ENCODE data around the gene OVOL2.

The OVOL2 gene

GRCh38 chr20:18019068-18019467 lies 38.6 kb downstream of the OVOL2 start:
- Histone ChIP-seq H2BK120ac (ENCODE audit: low read depth, low read length) (no peak overlapping the region), H4K8ac (ENCODE audit: low read depth, low read length) (no peak overlapping the region), H3K9ac (ENCODE audit: low read depth, low read length, poor library complexity) (no peak overlapping the region), H3K23ac (ENCODE audit: low read depth, low read length, poor library complexity) (no peak overlapping the region), H3K4ac (ENCODE audit: low read length) (no peak overlapping the region), H3K79me1 (ENCODE audit: low read depth, low read length) (no peaks in the 10 kb centered on the region), H3K27me3 (ENCODE audit: control insufficient read depth in 3 of 3, insufficient read depth in 3 of 3, low read depth in 1 of 3, low read length in 3 of 3) (peaks cover 0 to 4% (median 0%) of the 10 kb centered on the region in 3 experiments), H2BK5ac (ENCODE audit: low read length) (no peak overlapping the region), H3K4me2 (ENCODE audit: insufficient read depth, low read length, poor library complexity, severe bottlenecking) (no peak overlapping the region), H2AFZ (ENCODE audit: low read length) (no peak overlapping the region), H2BK12ac (ENCODE audit: low read length) (no peak overlapping the region), H3K4me3 (ENCODE audit: low read length in 2 of 2) (no peak overlapping the region), H3K9me3 (replicated peaks in 1 of 2; ENCODE audit: control insufficient read depth in 2 of 2, insufficient read depth in 1 of 2, low read depth in 1 of 2, low read length in 2 of 2) (peaks cover 0 to 3% of the 10 kb centered on the region in 2 donors), H2AK5ac (ENCODE audit: low read depth, low read length) (no peak overlapping the region), H3K18ac (ENCODE audit: low read length) (no peak overlapping the region), H4K91ac (ENCODE audit: low read depth, low read length, poor library complexity) (no peak overlapping the region), H2BK15ac (ENCODE audit: low read length) (no peak overlapping the region), H3K36me3 (replicated peaks in 1 of 2; ENCODE audit: control insufficient read depth in 2 of 2, insufficient read depth in 2 of 2, low read length in 2 of 2) (no peaks in the 10 kb centered on the region), H3K27ac (replicated peaks; ENCODE audit: low read length) (no peak overlapping the region), H3K14ac (ENCODE audit: low read length) (no peak overlapping the region), H3K4me1 (ENCODE audit: control insufficient read depth in 2 of 2, insufficient read depth in 1 of 2, low read depth in 1 of 2, low read length in 2 of 2) (no peaks in the 10 kb centered on the region)
- DNase-seq (ENCODE audit: low spot score): no peak
- no CpG with 5 or more reads among the region's 1 CpG for WGBS, 2 donors (ENCODE audit: extremely low coverage in 2 of 2, insufficient read length in 2 of 2, insufficient replicate concordance in 1 of 2)

- Histone ChIP-seq H2AK5ac (ENCODE audit: low read depth, low read length) (no peak overlapping the region), H3K4me3 (ENCODE audit: low read length in 2 of 2) (no peak overlapping the region), H3K27me3 (ENCODE audit: control insufficient read depth in 3 of 3, insufficient read depth in 3 of 3, low read depth in 1 of 3, low read length in 3 of 3) (no peaks in the 10 kb centered on the region), H3K4me1 (ENCODE audit: control insufficient read depth in 2 of 2, insufficient read depth in 1 of 2, low read depth in 1 of 2, low read length in 2 of 2) (no peaks in the 10 kb centered on the region), H3K18ac (ENCODE audit: low read length) (no peak overlapping the region), H3K9me3 (replicated peaks in 1 of 2; ENCODE audit: control insufficient read depth in 2 of 2, insufficient read depth in 1 of 2, low read depth in 1 of 2, low read length in 2 of 2) (peaks cover 0 to 3% of the 10 kb centered on the region in 2 donors), H3K27ac (replicated peaks; ENCODE audit: low read length) (no peak overlapping the region), H2AFZ (ENCODE audit: low read length) (no peak overlapping the region), H3K14ac (ENCODE audit: low read length) (no peak overlapping the region), H3K79me1 (ENCODE audit: low read depth, low read length) (no peaks in the 10 kb centered on the region), H3K36me3 (replicated peaks in 1 of 2; ENCODE audit: control insufficient read depth in 2 of 2, insufficient read depth in 2 of 2, low read length in 2 of 2) (no peaks in the 10 kb centered on the region), H2BK12ac (ENCODE audit: low read length) (no peak overlapping the region), H2BK5ac (ENCODE audit: low read length) (no peak overlapping the region), H3K23ac (ENCODE audit: low read depth, low read length, poor library complexity) (no peak overlapping the region), H3K4me2 (ENCODE audit: insufficient read depth, low read length, poor library complexity, severe bottlenecking) (no peak overlapping the region), H3K9ac (ENCODE audit: low read depth, low read length, poor library complexity) (no peak overlapping the region), H2BK15ac (ENCODE audit: low read length) (no peak overlapping the region), H3K4ac (ENCODE audit: low read length) (no peak overlapping the region), H4K91ac (ENCODE audit: low read depth, low read length, poor library complexity) (no peak overlapping the region), H2BK120ac (ENCODE audit: low read depth, low read length) (no peak overlapping the region), H4K8ac (ENCODE audit: low read depth, low read length) (no peak overlapping the region)
- no CpG with 5 or more reads among the region's 10 CpGs for WGBS, 2 donors (ENCODE audit: extremely low coverage in 2 of 2, insufficient read length in 2 of 2, insufficient replicate concordance in 1 of 2)
- DNase-seq (ENCODE audit: low spot score): no peak
Measured at GRCh38 chr20:18018100-18018499, 39.6 kb downstream of the OVOL2 start.

GRCh38 chr20:18016772-18017171 lies 40.9 kb downstream of the OVOL2 start:
- Histone ChIP-seq H3K18ac (ENCODE audit: low read length) (no peak overlapping the region), H3K9ac (ENCODE audit: low read depth, low read length, poor library complexity) (no peak overlapping the region), H3K27ac (replicated peaks; ENCODE audit: low read length) (no peak overlapping the region), H3K27me3 (ENCODE audit: control insufficient read depth in 3 of 3, insufficient read depth in 3 of 3, low read depth in 1 of 3, low read length in 3 of 3) (no peaks in the 10 kb centered on the region), H3K4me3 (ENCODE audit: low read length in 2 of 2) (no peak overlapping the region), H2BK15ac (ENCODE audit: low read length) (no peak overlapping the region), H3K4me2 (ENCODE audit: insufficient read depth, low read length, poor library complexity, severe bottlenecking) (no peak overlapping the region), H2AK5ac (ENCODE audit: low read depth, low read length) (no peak overlapping the region), H4K8ac (ENCODE audit: low read depth, low read length) (no peak overlapping the region), H3K14ac (ENCODE audit: low read length) (no peak overlapping the region), H4K91ac (ENCODE audit: low read depth, low read length, poor library complexity) (no peak overlapping the region), H3K9me3 (replicated peaks in 1 of 2; ENCODE audit: control insufficient read depth in 2 of 2, insufficient read depth in 1 of 2, low read depth in 1 of 2, low read length in 2 of 2) (peaks cover 0 to 2% of the 10 kb centered on the region in 2 donors), H3K36me3 (replicated peaks in 1 of 2; ENCODE audit: control insufficient read depth in 2 of 2, insufficient read depth in 2 of 2, low read length in 2 of 2) (no peaks in the 10 kb centered on the region), H2BK12ac (ENCODE audit: low read length) (no peak overlapping the region), H3K23ac (ENCODE audit: low read depth, low read length, poor library complexity) (no peak overlapping the region), H3K79me1 (ENCODE audit: low read depth, low read length) (no peaks in the 10 kb centered on the region), H2AFZ (ENCODE audit: low read length) (no peak overlapping the region), H3K4ac (ENCODE audit: low read length) (no peak overlapping the region), H3K4me1 (ENCODE audit: control insufficient read depth in 2 of 2, insufficient read depth in 1 of 2, low read depth in 1 of 2, low read length in 2 of 2) (no peaks in the 10 kb centered on the region), H2BK120ac (ENCODE audit: low read depth, low read length) (no peak overlapping the region), H2BK5ac (ENCODE audit: low read length) (no peak overlapping the region)
- WGBS, 2 donors (ENCODE audit: extremely low coverage in 2 of 2, insufficient read length in 2 of 2, insufficient replicate concordance in 1 of 2): 100% methylated on average over 1 of the region's 3 CpGs; no CpG with 5 or more reads in 1 of the 2 donors
- no peak for DNase-seq (ENCODE audit: low spot score)

GRCh38 chr20:18014411-18014810 lies 43.3 kb downstream of the OVOL2 start:
- H2BK15ac ChIP-seq (ENCODE audit: low read length): no peak overlapping the region
- H4K8ac ChIP-seq (ENCODE audit: low read depth, low read length): no peak overlapping the region
- no peaks in the 10 kb centered on the region for H3K79me1 ChIP-seq (ENCODE audit: low read depth, low read length)
- H3K9me3 ChIP-seq (replicated peaks in 1 of 2; ENCODE audit: control insufficient read depth in 2 of 2, insufficient read depth in 1 of 2, low read depth in 1 of 2, low read length in 2 of 2): no peaks in the 10 kb centered on the region
- no peak overlapping the region for H3K27ac ChIP-seq (replicated peaks; ENCODE audit: low read length)
- H3K23ac ChIP-seq (ENCODE audit: low read depth, low read length, poor library complexity): no peak overlapping the region
- no peak overlapping the region for H3K4me3 ChIP-seq (ENCODE audit: low read length in 2 of 2)
- H3K27me3 ChIP-seq (ENCODE audit: control insufficient read depth in 3 of 3, insufficient read depth in 3 of 3, low read depth in 1 of 3, low read length in 3 of 3): no peaks in the 10 kb centered on the region
- H2BK5ac ChIP-seq (ENCODE audit: low read length): no peak overlapping the region
- no peak overlapping the region for H3K14ac ChIP-seq (ENCODE audit: low read length)
- no peak overlapping the region for H3K9ac ChIP-seq (ENCODE audit: low read depth, low read length, poor library complexity)
- no peak for DNase-seq (ENCODE audit: low spot score)
- no peak overlapping the region for H2AFZ ChIP-seq (ENCODE audit: low read length)
- no peak overlapping the region for H4K91ac ChIP-seq (ENCODE audit: low read depth, low read length, poor library complexity)
- no peak overlapping the region for H2BK120ac ChIP-seq (ENCODE audit: low read depth, low read length)
- WGBS, 2 donors (ENCODE audit: extremely low coverage in 2 of 2, insufficient read length in 2 of 2, insufficient replicate concordance in 1 of 2): no CpG with 5 or more reads among the region's 6 CpGs
- H3K18ac ChIP-seq (ENCODE audit: low read length): no peak overlapping the region
- no peak overlapping the region for H2BK12ac ChIP-seq (ENCODE audit: low read length)
- no peaks in the 10 kb centered on the region for H3K36me3 ChIP-seq (replicated peaks in 1 of 2; ENCODE audit: control insufficient read depth in 2 of 2, insufficient read depth in 2 of 2, low read length in 2 of 2)
- no peak overlapping the region for H3K4me2 ChIP-seq (ENCODE audit: insufficient read depth, low read length, poor library complexity, severe bottlenecking)
- no peak overlapping the region for H3K4ac ChIP-seq (ENCODE audit: low read length)
- no peak overlapping the region for H2AK5ac ChIP-seq (ENCODE audit: low read depth, low read length)
- no peaks in the 10 kb centered on the region for H3K4me1 ChIP-seq (ENCODE audit: control insufficient read depth in 2 of 2, insufficient read depth in 1 of 2, low read depth in 1 of 2, low read length in 2 of 2)

Measured in neuronal stem cell (in vitro differentiated cells).